C4-2B (cell line): Measurements from ENCODE around the gene SLC7A10.
"Not testable (repeated sequence)": the region's sequence is repeated elsewhere in the genome, so short reads cannot be mapped to it uniquely, and the experiment has no call there.

ENCODE experiments used
- H3K27ac ChIP-seq: fragments of 450-650 bp; 2 replicates; pipeline ENCODE4 v1.5.1; 2017
- CTCF ChIP-seq: fragments of 450-650 bp; conservative IDR thresholded peaks from 2 replicates; pipeline ENCODE4 v1.5.1; 2017; ENCODE audit warnings: mild to moderate bottlenecking
- ZFX ChIP-seq: fragments of 450-650 bp; IDR thresholded peaks from 2 replicates; pipeline ENCODE4 v1.6.1; 2017

Gene SLC7A10

DNA sequence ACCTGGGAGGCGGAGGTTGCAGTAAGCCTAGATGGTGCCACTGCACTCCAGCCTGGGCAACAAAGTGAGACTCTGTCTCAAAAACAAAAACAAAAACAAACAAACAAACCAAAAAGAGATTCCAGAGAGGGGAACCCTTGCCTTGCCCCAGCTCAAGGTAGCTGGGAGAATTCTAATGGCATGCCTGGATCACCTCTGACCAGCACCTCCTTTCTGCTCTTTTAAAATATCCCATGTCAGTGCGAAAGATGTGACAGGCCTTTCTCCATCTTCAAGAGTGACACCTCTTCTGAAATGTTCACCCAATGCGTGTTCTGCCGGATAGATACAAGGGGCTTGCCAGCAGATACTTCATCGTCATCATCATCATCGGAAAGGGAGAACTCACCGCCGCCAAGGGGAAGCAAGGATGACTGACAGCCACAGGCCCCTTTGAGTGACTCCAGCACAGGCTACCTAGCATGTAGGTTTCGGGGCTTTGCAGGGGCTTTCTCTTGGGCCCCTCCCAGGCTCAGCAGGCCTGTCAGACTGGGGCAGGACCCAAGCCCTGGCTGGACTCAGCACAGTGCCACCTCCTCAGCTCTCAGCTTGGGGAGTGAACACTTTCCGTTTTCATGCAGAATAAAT is 50.4 kb downstream of the SLC7A10 start:
- no peak overlapping the region; the same call in 1 of the 2 replicates for H3K27ac ChIP-seq
- TF ChIP-seq ZFX (no peak), CTCF (no peak)

DNA sequence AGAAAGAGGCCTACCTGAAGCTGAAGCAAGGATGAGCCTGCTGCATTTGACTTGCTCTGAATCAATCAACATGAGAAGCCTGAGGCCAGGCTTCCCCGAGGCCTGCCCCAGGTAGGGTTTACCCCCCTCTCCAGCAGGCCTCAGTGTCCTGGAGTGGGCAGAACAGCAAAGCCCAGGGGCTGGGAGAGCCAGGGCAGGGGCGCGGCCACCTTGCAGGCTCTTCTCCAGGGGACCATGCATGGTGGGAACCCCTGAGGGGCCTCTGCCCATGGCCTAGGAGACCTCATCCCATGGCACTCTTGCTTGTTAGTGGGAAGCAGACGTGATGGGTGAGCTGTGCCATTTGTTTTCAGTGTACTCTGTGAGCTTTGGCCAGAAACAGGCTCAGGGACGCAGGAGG is 51.5 kb downstream of the SLC7A10 start:
- no peak overlapping the region for H3K27ac ChIP-seq
- TF ChIP-seq CTCF (no peak), ZFX (no peak)

GRCh38 chr19:33171916-33172359 is 53.7 kb downstream of the SLC7A10 start:
- TF ChIP-seq ZFX = no peak
- no peak for TF ChIP-seq CTCF
- H3K27ac ChIP-seq = peak overlapping the region; percentile 50; the same call in 1 of the 2 replicates

- H3K27ac ChIP-seq = peak overlapping the region; percentile 50; the same call in 1 of the 2 replicates
- TF ChIP-seq CTCF (no peak), ZFX (no peak)
Measured at GRCh38 chr19:33171222-33171795, 54.3 kb downstream of the SLC7A10 start.

DNA sequence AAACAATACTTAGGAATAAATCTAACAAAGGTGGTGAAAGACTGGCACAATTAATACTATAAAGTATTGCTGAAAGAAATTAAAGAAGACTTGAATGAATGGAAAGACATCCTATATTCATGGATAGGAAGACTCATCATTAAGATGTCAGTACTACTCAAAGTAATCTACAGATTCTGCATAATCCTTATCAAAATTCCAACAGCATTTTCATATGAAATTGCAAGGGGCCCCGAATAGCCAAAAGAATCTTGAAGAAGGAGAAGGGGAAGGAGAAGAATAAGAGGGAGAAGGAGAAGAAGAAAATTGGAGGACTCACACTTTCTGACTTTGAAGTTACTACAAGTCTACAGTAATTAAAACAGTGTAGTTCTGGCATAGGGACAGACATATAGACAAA is 57.1 kb downstream of the SLC7A10 start:
- H3K27ac ChIP-seq = no peak overlapping the region
- TF ChIP-seq CTCF (no peak), ZFX (no peak)

GRCh38 chr19:33167438-33167837 is 58.2 kb downstream of the SLC7A10 start:
- no peak for TF ChIP-seq ZFX
- no peak for TF ChIP-seq CTCF
- no peak overlapping the region for H3K27ac ChIP-seq

DNA sequence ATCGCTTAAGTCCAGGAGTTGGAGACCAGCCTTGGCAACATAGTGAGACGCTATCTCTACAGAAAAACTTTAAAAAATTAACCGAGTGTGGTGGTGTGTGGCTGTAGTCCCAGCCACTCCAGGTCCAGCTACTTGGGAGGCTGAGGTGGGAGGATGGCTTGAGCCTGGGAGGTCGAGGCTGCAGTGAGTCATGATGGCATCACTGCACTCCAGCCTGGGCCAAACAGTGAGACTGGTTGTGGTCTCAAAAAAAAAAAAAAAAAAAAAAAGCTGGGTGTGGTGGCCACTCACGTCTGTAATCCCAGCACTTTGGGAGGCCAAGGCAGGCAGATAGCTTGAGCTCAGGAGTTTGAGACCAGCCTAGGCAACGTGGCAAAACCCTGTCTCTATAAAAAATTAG is 59.6 kb downstream of the SLC7A10 start:
- not testable (repeated sequence) for H3K27ac ChIP-seq

- no peak overlapping the region for H3K27ac ChIP-seq
- TF ChIP-seq ZFX (no peak), CTCF (no peak)
Measured at GRCh38 chr19:33163481-33163880, 62.2 kb downstream of the SLC7A10 start.
